ENCODE measurements around the gene BMPR1B.

DNA sequence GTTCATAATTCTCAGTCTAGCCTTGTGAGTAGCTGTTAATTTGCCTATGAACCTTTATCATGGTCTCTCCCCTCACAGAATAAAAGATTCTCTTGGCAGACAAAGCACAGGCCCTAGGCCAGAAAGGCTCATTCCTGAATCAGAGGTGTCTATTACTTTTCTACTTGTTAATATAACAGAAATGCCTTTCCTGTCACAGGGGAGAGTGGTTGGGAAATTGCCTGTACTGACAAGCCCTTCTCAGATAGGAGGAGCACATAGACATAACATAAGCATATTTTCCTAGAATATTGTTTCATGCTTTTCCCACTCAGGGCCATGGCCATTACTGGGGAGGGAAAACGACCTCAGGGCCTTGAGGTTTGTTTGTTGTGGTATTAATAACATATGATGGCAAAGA, 308.3 kb downstream of the BMPR1B start:
- TF ChIP-seq SIN3A (IDR thresholded peaks at IDR 0.05; ENCODE audit: borderline replicate concordance, insufficient read depth, low read depth, low read length) (no peak), CTCF (IDR thresholded peaks at IDR 0.05) (no peak), POLR2AphosphoS5 (IDR thresholded peaks at IDR 0.05; ENCODE audit: low read depth, low read length) (no peak), REST (IDR thresholded peaks at IDR 0.05; ENCODE audit: insufficient read depth in 1 of 2, low read depth in 2 of 2, low read length in 1 of 2) (no peak), TCF7L2 (IDR thresholded peaks at IDR 0.05; ENCODE audit: low read depth, low read length) (no peak)
